CD4-positive, alpha-beta T cell (primary cell): ENCODE data around the gene DNAJC16. TPM values are rescaled to one million over a fixed set of nuclear protein-coding genes. Genes with fewer than 3 reads are reported as not detected.
A peak's percentile ranks its signal among the peaks of the same experiment; 100 is the strongest.

Source experiments
- ATAC-seq: fragments of 200-7000 bp; cut with Tn5 transposase; one replicate; pipeline ENCODE4 v1.10.0; 2022; ENCODE audit warnings: mild to moderate bottlenecking; ENCODE audit not compliant: poor library complexity
- CTCF ChIA-PET: fragments of 350-600 bp; sonication (Branson Sonifier 250); formaldehyde crosslinking; loops from one replicate; lab custom pipeline; 2021; ENCODE audit warnings: antibody characterized with exemption, inconsistent platforms; lab: Charles Lee
- POLR2A ChIA-PET: fragments of 350-600 bp; sonication (Branson Sonifier 250); formaldehyde crosslinking; loops from one replicate; lab custom pipeline; 2021; ENCODE audit warnings: antibody characterized with exemption, inconsistent platforms; lab: Charles Lee
- DNase-seq, 14 experiments: peaks; one replicate each; pipeline ENCODE4 v3.0.0-alpha.2; 2013 to 2020; ENCODE audit warnings: mixed read lengths in 2 of 14
- H3K27ac ChIP-seq, 2 donors: one replicate each; pipeline versions ENCODE4 v1.5.1 to v1.7.0; 2013; ENCODE audit warnings: low read length in 2 of 2, low read depth in 1 of 2, mild to moderate bottlenecking in 1 of 2
- H3K27me3 ChIP-seq, 2 experiments: 1 replicate in 1 of 2; 2 replicates in 1 of 2; pipeline versions ENCODE4 v1.6.1 to v1.7.0; 2013; ENCODE audit warnings: low read length in 2 of 2, control low read depth in 1 of 2, mild to moderate bottlenecking in 1 of 2, moderate library complexity in 1 of 2; ENCODE audit not compliant: insufficient read depth in 2 of 2, control insufficient read depth in 1 of 2
- H3K36me3 ChIP-seq: one replicate; pipeline ENCODE4 v1.6.1; 2013; ENCODE audit warnings: low read length, control low read depth; ENCODE audit not compliant: insufficient read depth
- H3K4me1 ChIP-seq: one replicate; pipeline ENCODE4 v1.6.1; 2013; ENCODE audit warnings: low read length, control low read depth; ENCODE audit not compliant: insufficient read depth
- H3K4me3 ChIP-seq: one replicate; pipeline ENCODE4 v1.5.1; 2013; ENCODE audit warnings: mild to moderate bottlenecking, low read length, moderate library complexity
- H3K9me3 ChIP-seq, 2 experiments: 1 replicate in 1 of 2; 2 replicates in 1 of 2; pipeline versions ENCODE4 v1.6.1 to v1.7.0; 2013; ENCODE audit warnings: low read length in 2 of 2, mild to moderate bottlenecking in 2 of 2, control low read depth in 1 of 2, moderate library complexity in 1 of 2; ENCODE audit not compliant: control insufficient read depth in 1 of 2, insufficient read depth in 1 of 2
- H3K27ac Mint-ChIP-seq: one replicate; pipeline ENCODE4 v1.8.0; 2020; ENCODE audit warnings: mixed read lengths
- H3K27me3 Mint-ChIP-seq: one replicate; pipeline ENCODE4 v1.8.0; 2021; ENCODE audit warnings: mixed read lengths
- H3K36me3 Mint-ChIP-seq: one replicate; pipeline ENCODE4 v1.8.0; 2021; ENCODE audit warnings: low read depth, mixed read lengths
- H3K4me1 Mint-ChIP-seq: one replicate; pipeline ENCODE4 v1.8.0; 2021; ENCODE audit warnings: low read depth, mixed read lengths
- H3K4me3 Mint-ChIP-seq: one replicate; pipeline ENCODE4 v1.8.0; 2020; ENCODE audit warnings: mild to moderate bottlenecking, mixed read lengths
- H3K9me3 Mint-ChIP-seq: one replicate; pipeline ENCODE4 v1.8.0; 2020; ENCODE audit warnings: mixed read lengths
- intact Hi-C, 2 experiments: fragments of 100-400 bp; cut with DNase I in 1 of 2; cut with micrococcal nuclease in 1 of 2; formaldehyde crosslinking; loops; one replicate each; pipeline versions ENCODE4 v1.15.1 to v1.9.0; 2023 to 2025; cut with DNase I, micrococcal nuclease
- total RNA-seq, 174 experiments: library from RNA in 2 of 174; stranded (reverse) in 2 of 174; gene quantifications; one replicate each; pipeline ENCODE4 v1.2.3 and lab custom pipeline; 2021 to 2026
- TF ChIP-seq, protein P1 (sequence below): fragments of 200-600 bp; IDR thresholded peaks from one replicate; pipeline ENCODE4 v1.8.0; 2022; ENCODE audit warnings: antibody characterized with exemption, mild to moderate bottlenecking

DNAJC16 gene
- total RNA-seq, 2 experiments from 2014 or later, result 8.2 to 10.4 TPM

DNA sequence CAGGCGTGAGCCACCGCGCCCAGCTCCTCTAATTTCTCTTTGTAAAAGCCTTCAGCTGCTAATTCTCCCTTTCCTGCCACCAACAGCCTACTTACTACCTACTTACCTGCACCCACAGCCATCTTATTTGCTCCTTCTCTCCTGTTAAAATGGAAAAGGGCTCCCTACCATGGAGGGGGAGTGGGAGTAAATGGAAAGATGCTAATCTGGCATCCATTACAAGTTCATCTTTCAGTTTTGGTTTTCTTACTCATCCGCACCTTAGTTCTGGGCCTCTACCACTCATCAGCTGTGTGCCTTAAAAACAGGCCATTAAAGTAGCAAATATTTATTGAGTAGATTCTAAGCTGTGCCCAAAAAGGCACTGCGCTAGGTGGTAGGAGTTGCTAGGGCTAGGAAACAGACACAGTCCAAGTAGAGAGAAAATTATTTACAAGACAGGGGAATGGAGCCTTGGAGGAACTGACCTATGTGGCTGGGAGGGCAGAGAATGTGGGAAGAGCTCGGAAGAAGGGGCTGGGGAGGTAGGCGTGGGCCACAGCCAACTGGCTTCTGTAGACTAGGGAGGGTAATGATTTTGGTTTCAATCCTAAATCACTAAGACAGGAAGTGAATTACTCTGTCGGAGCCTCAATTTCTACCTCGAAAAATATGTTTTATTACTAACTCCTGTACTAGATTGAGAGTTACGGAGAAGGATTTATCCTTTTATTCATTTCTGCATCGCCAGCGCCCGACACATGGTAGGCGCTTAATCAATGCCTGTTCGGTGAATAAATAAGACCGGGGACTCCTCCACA lies 89.9 kb downstream of the DNAJC16 start:
- Histone ChIP-seq H3K4me1 (peaks cover 39% of the 10 kb centered on the region), H3K27ac (peak overlapping the region; percentile 62 to 80), H3K4me3 (peak overlapping the region; percentile 91), H3K36me3 (peaks cover 2% of the 10 kb centered on the region), H3K27me3 (no peaks in the 10 kb centered on the region), H3K9me3 (no peaks in the 10 kb centered on the region)
- DNase-seq, result peak in 1 of 14 experiments; percentile 15
- Mint-ChIP-seq H3K4me1 (peaks cover 43% of the 10 kb centered on the region), H3K27ac (peak overlapping the region; percentile 89), H3K4me3 (peak overlapping the region; percentile 97), H3K36me3 (peaks cover 7% of the 10 kb centered on the region), H3K9me3 (no peaks in the 10 kb centered on the region), H3K27me3 (no peaks in the 10 kb centered on the region)
- TF ChIP-seq, protein P1, sequence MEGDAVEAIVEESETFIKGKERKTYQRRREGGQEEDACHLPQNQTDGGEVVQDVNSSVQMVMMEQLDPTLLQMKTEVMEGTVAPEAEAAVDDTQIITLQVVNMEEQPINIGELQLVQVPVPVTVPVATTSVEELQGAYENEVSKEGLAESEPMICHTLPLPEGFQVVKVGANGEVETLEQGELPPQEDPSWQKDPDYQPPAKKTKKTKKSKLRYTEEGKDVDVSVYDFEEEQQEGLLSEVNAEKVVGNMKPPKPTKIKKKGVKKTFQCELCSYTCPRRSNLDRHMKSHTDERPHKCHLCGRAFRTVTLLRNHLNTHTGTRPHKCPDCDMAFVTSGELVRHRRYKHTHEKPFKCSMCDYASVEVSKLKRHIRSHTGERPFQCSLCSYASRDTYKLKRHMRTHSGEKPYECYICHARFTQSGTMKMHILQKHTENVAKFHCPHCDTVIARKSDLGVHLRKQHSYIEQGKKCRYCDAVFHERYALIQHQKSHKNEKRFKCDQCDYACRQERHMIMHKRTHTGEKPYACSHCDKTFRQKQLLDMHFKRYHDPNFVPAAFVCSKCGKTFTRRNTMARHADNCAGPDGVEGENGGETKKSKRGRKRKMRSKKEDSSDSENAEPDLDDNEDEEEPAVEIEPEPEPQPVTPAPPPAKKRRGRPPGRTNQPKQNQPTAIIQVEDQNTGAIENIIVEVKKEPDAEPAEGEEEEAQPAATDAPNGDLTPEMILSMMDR, result no peak
- intact Hi-C loops, result loop anchor here (1.0 to 10.0 kb wide), 8 partner anchors 13 to 598 kb away; partner anchors contain the start of genes DNAJC16 (in 2 of the 2), ARHGEF19 (in 1 of the 2), PLEKHM2 (in 1 of the 2) and ZBTB17 (in 1 of the 2)
- POLR2A ChIA-PET, result interaction anchor here (0.6 to 3.3 kb wide), 5 partner anchors 13 to 217 kb away, joined by 3 to 33 read pairs (median 3); no protein-coding TSS in a partner anchor
- CTCF ChIA-PET, result interaction anchor here (1.3 kb wide), 1 partner anchor 13 kb away, joined by 5 read pairs; no protein-coding TSS in a partner anchor
- peak; percentile 6 for ATAC-seq

- Histone ChIP-seq H3K4me3 (peak within 1 kb of the TSS; percentile 91), H3K27me3 (no peaks in the 10 kb centered on the region), H3K27ac (peak within 1 kb of the TSS; percentile 80 to 91), H3K9me3 (no peaks in the 10 kb centered on the region), H3K36me3 (peaks cover 6% of the 10 kb centered on the region), H3K4me1 (peaks cover 46% of the 10 kb centered on the region)
- H3K4me3 Mint-ChIP-seq, result peak within 1 kb of the TSS; percentile 97
- H3K9me3 Mint-ChIP-seq, result no peaks in the 10 kb centered on the region
- TF ChIP-seq, protein P1, result no peak
- intact Hi-C loops, result loop anchor here (1.0 to 10.0 kb wide), 8 partner anchors 14 to 597 kb away; partner anchors contain the start of genes DNAJC16 (in 2 of the 2), ARHGEF19 (in 1 of the 2), PLEKHM2 (in 1 of the 2) and ZBTB17 (in 1 of the 2)
- ChIA-PET POLR2A (interaction anchor here (0.8 to 3.3 kb wide), 5 partner anchors 38 to 90 kb away, joined by 3 to 33 read pairs (median 4); no protein-coding TSS in a partner anchor), CTCF (interaction anchor here (1.3 to 1.4 kb wide), 2 partner anchors 14 kb away, joined by 5 read pairs; no protein-coding TSS in a partner anchor)
- H3K4me1 Mint-ChIP-seq, result peaks cover 52% of the 10 kb centered on the region
- peaks cover 7% of the 10 kb centered on the region for H3K36me3 Mint-ChIP-seq
- DNase-seq, result peak; percentile 84 to 97 (median 91)
- H3K27ac Mint-ChIP-seq, result peak within 1 kb of the TSS; percentile 89
- no peaks in the 10 kb centered on the region for H3K27me3 Mint-ChIP-seq
- ATAC-seq, result peak; percentile 90
Measured at GRCh38 chr1:15617173-15618076, 90.8 kb downstream of the DNAJC16 start, which contains the start of gene DDI2. TSS of gene DDI2 (plus strand) at chr1:15617458. CDS start at chr1:15617671, 213 bp downstream.
